ENCODE results near the gene SCRT2.

The SCRT2 gene

GRCh38 chr20:623021-623420 is 52.6 kb downstream of the SCRT2 start:
- DNase-seq: no peak

- no peak for DNase-seq
Observed at GRCh38 chr20:622161-622560, 53.4 kb downstream of the SCRT2 start.

- no peak for DNase-seq
Observed at GRCh38 chr20:621125-621756, 54.4 kb downstream of the SCRT2 start.

- DNase-seq: no peak
Observed at GRCh38 chr20:620246-620645, 55.4 kb downstream of the SCRT2 start.

- DNase-seq: no peak
Observed at GRCh38 chr20:618980-619379, 56.6 kb downstream of the SCRT2 start.

- no peak for DNase-seq
Observed at GRCh38 chr20:617934-618690, 57.5 kb downstream of the SCRT2 start.

GRCh38 chr20:615514-615913 is 60.1 kb downstream of the SCRT2 start:
- DNase-seq: no peak

GRCh38 chr20:611843-612185 is 63.8 kb downstream of the SCRT2 start:
- no peak for DNase-seq
